Peyer's patch (tissue), 4 donors: ENCODE data around the gene FLRT2. TPM values are rescaled to one million over a fixed set of nuclear protein-coding genes. Genes with fewer than 3 reads are reported as not detected.

Experiments used
- DNase-seq, 3 donors: peaks; one replicate each; pipeline ENCODE4 v3.0.0-alpha.2; 2017 to 2019
- H3K27ac ChIP-seq, 4 donors: fragments of 200-600 bp; sonication (generic); one replicate each; pipeline ENCODE4 v1.5.1; 2016 to 2019
- H3K27me3 ChIP-seq, 2 donors: fragments of 200-600 bp; sonication (generic); one replicate each; pipeline ENCODE4 v1.5.1; 2019
- H3K36me3 ChIP-seq, 3 donors: fragments of 200-600 bp; sonication (generic); one replicate each; pipeline ENCODE4 v1.5.1; 2016 to 2019
- H3K4me1 ChIP-seq, 4 donors: fragments of 200-600 bp; sonication (generic); one replicate each; pipeline ENCODE4 v1.5.1; 2016 to 2019
- H3K4me3 ChIP-seq, 4 donors: fragments of 200-600 bp; sonication (generic); 1 replicate in 3 of 4; 2 replicates in 1 of 4; pipeline ENCODE4 v1.5.1; 2016 to 2019; ENCODE audit warnings: mild to moderate bottlenecking in 1 of 4
- H3K9me3 ChIP-seq, 4 donors: fragments of 200-600 bp; sonication (generic); one replicate each; pipeline ENCODE4 v1.5.1; 2016 to 2019; ENCODE audit warnings: mild to moderate bottlenecking in 1 of 4
- CTCF ChIP-seq, 6 experiments: fragments of 450-650 bp in 4 of 6; fragments of 200-600 bp in 2 of 6; sonication (generic) in 1 of 6; IDR thresholded peaks; one replicate each; pipeline ENCODE4 v1.5.1; 2017 to 2019; ENCODE audit warnings: antibody characterized with exemption in 6 of 6, mild to moderate bottlenecking in 3 of 6, moderate library complexity in 1 of 6
- POLR2A ChIP-seq, 2 donors: fragments of 450-650 bp; IDR thresholded peaks; one replicate each; pipeline ENCODE4 v1.5.1; 2017; ENCODE audit warnings: antibody characterized with exemption in 2 of 2, mild to moderate bottlenecking in 2 of 2, moderate library complexity in 2 of 2
- total RNA-seq, 4 donors: library from RNA; depleted of rRNA; stranded (reverse); fragments of >200 nt; gene quantifications; one replicate each; pipeline ENCODE4 v1.1.0, GENCODE V29; 2016

The FLRT2 gene
- total RNA-seq, 4 donors from 2014 or later: 1.1 to 4.8 (median 2.2) TPM

DNA sequence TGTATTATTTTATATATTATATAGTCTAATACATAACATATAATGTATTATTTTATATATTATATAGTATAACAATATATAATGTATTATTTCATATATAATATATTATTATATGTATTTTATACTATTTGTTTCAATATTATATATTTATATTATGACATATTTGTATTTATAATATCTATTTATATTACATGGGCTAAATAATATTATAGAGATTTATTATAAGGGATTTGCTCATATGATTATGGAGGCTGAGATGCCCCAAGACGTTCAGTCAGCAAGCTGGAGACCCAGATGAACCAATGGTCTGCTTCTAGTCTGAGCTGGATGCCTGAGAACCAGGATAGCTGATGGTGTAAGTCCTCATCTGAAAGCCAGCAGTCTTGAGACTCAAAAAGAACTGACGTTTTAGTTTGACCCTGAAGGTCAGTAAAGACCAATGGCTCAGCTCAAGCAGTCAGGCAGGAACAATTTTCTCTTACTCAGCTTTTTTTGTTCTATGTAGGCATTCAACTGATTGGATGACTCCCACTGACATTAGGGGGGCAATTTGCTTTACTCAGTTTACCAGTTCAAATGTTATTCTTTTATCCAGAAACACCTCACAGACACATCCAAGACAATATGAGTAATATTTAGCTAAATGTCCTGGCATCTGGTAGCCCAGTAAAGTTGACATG, 130.4 kb downstream of the FLRT2 start:
- Histone ChIP-seq H3K27me3 (no peaks in the 10 kb centered on the region), H3K27ac (no peak overlapping the region), H3K4me3 (no peak overlapping the region), H3K36me3 (no peaks in the 10 kb centered on the region), H3K4me1 (no peaks in the 10 kb centered on the region), H3K9me3 (no peaks in the 10 kb centered on the region)
- TF ChIP-seq CTCF (IDR thresholded peaks at IDR 0.05) (no peak), POLR2A (IDR thresholded peaks at IDR 0.05) (no peak)
- no peak for DNase-seq

- H3K27ac ChIP-seq: no peak overlapping the region
- H3K27me3 ChIP-seq: no peaks in the 10 kb centered on the region
- H3K4me3 ChIP-seq: no peak overlapping the region
- no peaks in the 10 kb centered on the region for H3K36me3 ChIP-seq
- TF ChIP-seq CTCF (IDR thresholded peaks at IDR 0.05): no peak
- no peak for TF ChIP-seq POLR2A (IDR thresholded peaks at IDR 0.05)
- no peaks in the 10 kb centered on the region for H3K4me1 ChIP-seq
- DNase-seq: no peak
- no peaks in the 10 kb centered on the region for H3K9me3 ChIP-seq
These were observed 132.2 kb downstream of the FLRT2 start for GRCh38 chr14:85662096-85662495.

GRCh38 chr14:85663256-85663655, 133.3 kb downstream of the FLRT2 start:
- TF ChIP-seq CTCF (IDR thresholded peaks at IDR 0.05) (no peak), POLR2A (IDR thresholded peaks at IDR 0.05) (no peak)
- Histone ChIP-seq H3K36me3 (no peaks in the 10 kb centered on the region), H3K27ac (no peak overlapping the region), H3K9me3 (no peaks in the 10 kb centered on the region), H3K4me1 (no peaks in the 10 kb centered on the region), H3K4me3 (no peak overlapping the region), H3K27me3 (no peaks in the 10 kb centered on the region)
- no peak for DNase-seq

DNA sequence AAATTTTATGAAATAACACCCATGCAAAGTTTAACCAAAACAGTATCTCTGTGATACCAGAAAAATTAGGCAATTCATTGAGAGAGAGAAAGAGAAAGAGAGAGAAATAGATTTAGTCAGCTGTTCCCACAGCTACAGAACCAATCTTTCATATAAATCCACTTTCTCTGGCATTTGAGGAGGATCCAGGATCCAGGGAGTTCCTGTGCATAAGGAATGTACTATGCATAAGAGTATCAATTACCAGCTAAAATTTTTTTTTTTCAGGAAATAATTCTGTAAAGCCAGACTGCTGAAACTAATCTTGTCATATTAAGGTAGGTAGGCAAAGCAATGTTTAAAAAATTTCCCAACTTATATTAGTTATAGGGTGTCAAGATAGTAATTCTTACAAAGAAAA, 133.7 kb downstream of the FLRT2 start:
- Histone ChIP-seq H3K4me1 (no peaks in the 10 kb centered on the region), H3K9me3 (no peaks in the 10 kb centered on the region), H3K4me3 (no peak overlapping the region), H3K36me3 (no peaks in the 10 kb centered on the region), H3K27me3 (no peaks in the 10 kb centered on the region), H3K27ac (no peak overlapping the region)
- DNase-seq: no peak
- TF ChIP-seq POLR2A (IDR thresholded peaks at IDR 0.05): no peak
- TF ChIP-seq CTCF (IDR thresholded peaks at IDR 0.05): no peak

DNA sequence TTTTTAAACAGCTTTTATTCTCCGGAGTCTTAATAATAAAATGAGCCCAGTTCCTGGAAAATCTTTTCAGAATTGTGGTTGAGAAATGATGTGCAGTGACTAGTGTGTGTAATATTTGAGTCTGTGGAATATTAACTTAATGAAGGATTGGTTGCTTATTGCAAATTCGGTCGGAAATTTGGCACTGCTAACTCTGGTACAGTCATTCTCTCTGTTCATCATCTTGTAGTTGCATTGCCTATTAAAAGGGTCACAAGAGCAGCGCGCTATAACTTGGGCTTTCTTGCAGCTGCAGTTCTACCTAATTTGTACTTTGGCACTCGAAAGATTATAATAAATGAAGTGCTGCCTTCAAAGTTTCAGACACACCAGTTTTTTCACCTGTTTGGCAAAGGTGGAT, 146.0 kb downstream of the FLRT2 start:
- no peaks in the 10 kb centered on the region for H3K9me3 ChIP-seq
- H3K4me1 ChIP-seq: no peaks in the 10 kb centered on the region
- no peak for DNase-seq
- no peaks in the 10 kb centered on the region for H3K27me3 ChIP-seq
- no peak overlapping the region for H3K4me3 ChIP-seq
- H3K36me3 ChIP-seq: no peaks in the 10 kb centered on the region
- TF ChIP-seq POLR2A (IDR thresholded peaks at IDR 0.05) (no peak), CTCF (IDR thresholded peaks at IDR 0.05) (no peak)
- no peak overlapping the region for H3K27ac ChIP-seq

GRCh38 chr14:85686908-85687307, 157.0 kb downstream of the FLRT2 start:
- TF ChIP-seq POLR2A (IDR thresholded peaks at IDR 0.05): no peak
- TF ChIP-seq CTCF (IDR thresholded peaks at IDR 0.05): no peak
- Histone ChIP-seq H3K9me3 (no peaks in the 10 kb centered on the region), H3K36me3 (no peaks in the 10 kb centered on the region), H3K27me3 (no peaks in the 10 kb centered on the region), H3K4me3 (no peak overlapping the region), H3K4me1 (no peaks in the 10 kb centered on the region), H3K27ac (no peak overlapping the region)
- DNase-seq: no peak
